HEK293 (cell line): ENCODE data around the gene ARL15.

Source experiments
- CTCF ChIA-PET: fragments of 350-600 bp; formaldehyde crosslinking; extraction: SDS; loops from one replicate; lab custom pipeline; 2021; ENCODE audit warnings: antibody characterized with exemption; lab: Yijun Ruan, JAX
- POLR2A ChIA-PET: fragments of 300-600 bp; formaldehyde crosslinking; extraction: SDS; loops from one replicate; lab custom pipeline; 2020; ENCODE audit warnings: antibody characterized with exemption, inconsistent platforms; lab: Yijun Ruan, JAX
- H3K27ac ChIP-seq: fragments of 200-500 bp; sonication (Bioruptor generic); 2 replicates; pipeline ENCODE4 v1.5.1; 2014; ENCODE audit warnings: low read depth, low read length, control low read depth, inconsistent platforms; ENCODE audit errors: extremely low read depth
- H3K36me3 ChIP-seq, 2 experiments: fragments of 200-500 bp in 1 of 2; sonication (Bioruptor generic) in 1 of 2; 1 replicate in 1 of 2; 2 replicates in 1 of 2; pipeline ENCODE4 v1.5.1; 2014 to 2017; ENCODE audit warnings: inconsistent platforms in 2 of 2, low read length in 2 of 2; ENCODE audit not compliant: control insufficient read depth in 2 of 2, insufficient read depth in 1 of 2
- H3K4me1 ChIP-seq: fragments of 200-500 bp; sonication (Bioruptor generic); 2 replicates; pipeline ENCODE4 v1.5.1; 2014; ENCODE audit warnings: mild to moderate bottlenecking, low read length, inconsistent platforms; ENCODE audit not compliant: control insufficient read depth, insufficient read depth
- H3K4me3 ChIP-seq: 2 replicates; pipeline ENCODE4 v1.5.1; 2011; ENCODE audit warnings: low read depth, mild to moderate bottlenecking, control low read depth, low read length, moderate library complexity
- H3K9me3 ChIP-seq: fragments of 200-500 bp; sonication (Bioruptor generic); 2 replicates; pipeline ENCODE4 v1.5.1; 2014; ENCODE audit warnings: low read depth, low read length, inconsistent platforms; ENCODE audit not compliant: control insufficient read depth, insufficient read depth
- ATF2 ChIP-seq: fragments of 450-650 bp; formaldehyde crosslinking; IDR thresholded peaks from 2 replicates; pipeline ENCODE4 v1.5.1; 2016; ENCODE audit warnings: missing biosample characterization, missing genetic modification characterization, low read depth
- IKZF3 ChIP-seq: fragments of 450-650 bp; IDR thresholded peaks from 2 replicates; pipeline ENCODE4 v1.5.0; 2018; ENCODE audit warnings: missing biosample characterization, mild to moderate bottlenecking, missing genetic modification characterization, moderate library complexity
- PRDM1 ChIP-seq: fragments of 450-650 bp; formaldehyde crosslinking; IDR thresholded peaks from 2 replicates; pipeline ENCODE4; 2016; ENCODE audit warnings: missing biosample characterization, missing genetic modification characterization
- RBAK ChIP-seq: fragments of 450-650 bp; formaldehyde crosslinking; IDR thresholded peaks from 2 replicates; pipeline ENCODE4 v1.5.1; 2016; ENCODE audit warnings: missing biosample characterization, missing genetic modification characterization
- ZBTB48 ChIP-seq: fragments of 450-650 bp; formaldehyde crosslinking; IDR thresholded peaks from 2 replicates; pipeline ENCODE4 v1.5.1; 2016; ENCODE audit warnings: missing biosample characterization, missing genetic modification characterization
- ZFP3 ChIP-seq: fragments of 450-650 bp; formaldehyde crosslinking; IDR thresholded peaks from 2 replicates; pipeline ENCODE4 v1.5.1; 2016; ENCODE audit warnings: low read depth, missing biosample characterization, missing genetic modification characterization
- ZNF174 ChIP-seq: fragments of 450-650 bp; formaldehyde crosslinking; IDR thresholded peaks from 2 replicates; pipeline ENCODE4 v1.5.0; 2017; ENCODE audit warnings: missing biosample characterization, mild to moderate bottlenecking, missing genetic modification characterization
- ZNF18 ChIP-seq: fragments of 450-650 bp; formaldehyde crosslinking; IDR thresholded peaks from 2 replicates; pipeline ENCODE4 v1.5.1; 2016; ENCODE audit warnings: missing biosample characterization, missing genetic modification characterization
- ZNF311 ChIP-seq: fragments of 450-650 bp; formaldehyde crosslinking; IDR thresholded peaks from 2 replicates; pipeline ENCODE4 v1.5.1; 2017; ENCODE audit warnings: missing biosample characterization, missing genetic modification characterization, borderline replicate concordance
- ZNF366 ChIP-seq: fragments of 450-650 bp; formaldehyde crosslinking; conservative IDR thresholded peaks from 2 replicates; pipeline ENCODE4 v1.5.1; 2016; ENCODE audit warnings: missing biosample characterization, missing genetic modification characterization
- ZNF404 ChIP-seq: fragments of 450-650 bp; formaldehyde crosslinking; IDR thresholded peaks from 2 replicates; pipeline ENCODE4 v1.5.1; 2017; ENCODE audit warnings: missing biosample characterization, missing genetic modification characterization
- ZNF473 ChIP-seq: fragments of 450-650 bp; formaldehyde crosslinking; IDR thresholded peaks from 2 replicates; pipeline ENCODE4 v1.5.1; 2017; ENCODE audit warnings: missing biosample characterization, missing genetic modification characterization
- ZNF521 ChIP-seq: fragments of 450-650 bp; formaldehyde crosslinking; IDR thresholded peaks from 2 replicates; pipeline ENCODE4 v1.5.1; 2017; ENCODE audit warnings: missing biosample characterization, mild to moderate bottlenecking, missing genetic modification characterization
- ZNF529 ChIP-seq: fragments of 450-650 bp; formaldehyde crosslinking; IDR thresholded peaks from 2 replicates; pipeline ENCODE4 v1.5.1; 2017; ENCODE audit warnings: missing genetic modification characterization, missing biosample characterization; ENCODE audit not compliant: insufficient replicate concordance
- ZNF549 ChIP-seq: fragments of 450-650 bp; IDR thresholded peaks from 2 replicates; pipeline ENCODE4 v1.5.1; 2018; ENCODE audit warnings: missing biosample characterization, missing genetic modification characterization, mild to moderate bottlenecking, inconsistent platforms, moderate library complexity
- ZNF629 ChIP-seq: fragments of 450-650 bp; formaldehyde crosslinking; IDR thresholded peaks from 2 replicates; pipeline ENCODE4 v1.5.1; 2017; ENCODE audit warnings: missing biosample characterization, missing genetic modification characterization
- ZNF639 ChIP-seq: fragments of 450-650 bp; formaldehyde crosslinking; IDR thresholded peaks from 2 replicates; pipeline ENCODE4 v1.5.1; 2016; ENCODE audit warnings: missing biosample characterization, missing genetic modification characterization
- ZNF654 ChIP-seq: fragments of 450-650 bp; formaldehyde crosslinking; IDR thresholded peaks from 2 replicates; pipeline ENCODE4 v1.5.1; 2016; ENCODE audit warnings: low read depth, missing biosample characterization, missing genetic modification characterization
- ZNF664 ChIP-seq: fragments of 450-650 bp; formaldehyde crosslinking; IDR thresholded peaks from 2 replicates; pipeline ENCODE4 v1.5.1; 2016; ENCODE audit warnings: missing biosample characterization, missing genetic modification characterization
- ZNF747 ChIP-seq: fragments of 450-650 bp; formaldehyde crosslinking; IDR thresholded peaks from 2 replicates; pipeline ENCODE4 v1.5.1; 2016; ENCODE audit warnings: missing biosample characterization, missing genetic modification characterization
- ZNF776 ChIP-seq: fragments of 450-650 bp; formaldehyde crosslinking; IDR thresholded peaks from 2 replicates; pipeline ENCODE4 v1.5.0; 2017; ENCODE audit warnings: missing biosample characterization, missing genetic modification characterization, borderline replicate concordance
- ZXDB ChIP-seq: fragments of 450-650 bp; formaldehyde crosslinking; IDR thresholded peaks from 2 replicates; pipeline ENCODE4 v1.5.1; 2016; ENCODE audit warnings: missing biosample characterization, missing genetic modification characterization
- TF ChIP-seq, protein P1 (sequence below): fragments of 450-650 bp; formaldehyde crosslinking; IDR thresholded peaks from 2 replicates; pipeline ENCODE4; 2016; ENCODE audit warnings: missing biosample characterization, missing genetic modification characterization

The ARL15 gene

GRCh38 chr5:54254482-54255198 lies 55.7 kb downstream of the ARL15 start:
- Histone ChIP-seq H3K4me3 (no peak overlapping the region), H3K36me3 (no peaks in the 10 kb centered on the region), H3K9me3 (no peaks in the 10 kb centered on the region), H3K4me1 (peaks cover 6% of the 10 kb centered on the region), H3K27ac (no peak overlapping the region)
- CTCF ChIA-PET: interaction anchor here (0.5 to 3.9 kb wide), 9 partner anchors 10 to 1117 kb away, joined by 3 to 21 read pairs (median 4); no protein-coding TSS in a partner anchor
- POLR2A ChIA-PET: interaction anchor here (0.6 to 1.4 kb wide), 3 partner anchors 56 to 78 kb away, joined by 3 to 5 read pairs (median 3); partner anchors contain the start of gene ARL15
- no peak for TF ChIP-seq ZNF311
- TF ChIP-seq ATF2: no peak
- no peak for TF ChIP-seq ZNF18 (tag by site-specific recombination)
- no peak for TF ChIP-seq ZNF174 (tag by site-specific recombination)
- TF ChIP-seq, protein P1, sequence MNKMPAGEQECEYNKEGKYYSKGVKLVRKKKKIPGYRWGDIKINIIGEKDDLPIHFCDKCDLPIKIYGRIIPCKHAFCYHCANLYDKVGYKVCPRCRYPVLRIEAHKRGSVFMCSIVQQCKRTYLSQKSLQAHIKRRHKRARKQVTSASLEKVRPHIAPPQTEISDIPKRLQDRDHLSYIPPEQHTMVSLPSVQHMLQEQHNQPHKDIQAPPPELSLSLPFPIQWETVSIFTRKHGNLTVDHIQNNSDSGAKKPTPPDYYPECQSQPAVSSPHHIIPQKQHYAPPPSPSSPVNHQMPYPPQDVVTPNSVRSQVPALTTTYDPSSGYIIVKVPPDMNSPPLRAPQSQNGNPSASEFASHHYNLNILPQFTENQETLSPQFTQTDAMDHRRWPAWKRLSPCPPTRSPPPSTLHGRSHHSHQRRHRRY (tag by site-specific recombination): no peak
- no peak for TF ChIP-seq ZNF473 (tag by site-specific recombination)
- no peak for TF ChIP-seq ZNF629 (tag by site-specific recombination)
- no peak for TF ChIP-seq ZNF366 (tag by site-specific recombination)
- peak; percentile 38 for TF ChIP-seq ZNF654 (tag by site-specific recombination)

- TF ChIP-seq ZNF529 (no peak), ZNF664 (tag by site-specific recombination) (peak; percentile 25; the same call in 1 of the 2 replicates), PRDM1 (tag by site-specific recombination) (peak; percentile 24; the same call in 1 of the 2 replicates)
- TF ChIP-seq, all 188 proteins: peak for 2
- H3K36me3 ChIP-seq: no peaks in the 10 kb centered on the region
- H3K4me3 ChIP-seq: no peak overlapping the region
- ChIA-PET POLR2A (no interaction called here), CTCF (no interaction called here)
- peaks cover 6% of the 10 kb centered on the region; the same call in 1 of the 2 replicates for H3K4me1 ChIP-seq
- no peaks in the 10 kb centered on the region for H3K9me3 ChIP-seq
- H3K27ac ChIP-seq: no peak overlapping the region
These were observed 58.4 kb downstream of the ARL15 start for GRCh38 chr5:54251981-54252380.

- Histone ChIP-seq H3K4me3 (no peak overlapping the region), H3K36me3 (no peaks in the 10 kb centered on the region), H3K4me1 (0 out of 2 replicates have a peak, but pooled peaks cover 4% of the 10 kb centered on the region), H3K9me3 (no peaks in the 10 kb centered on the region), H3K27ac (no peak overlapping the region)
- ChIA-PET POLR2A (interaction anchor here (0.6 to 5.2 kb wide), 2 partner anchors 61 to 248 kb away, joined by 5 to 37 read pairs; partner anchors contain the start of gene ARL15), CTCF (interaction anchor here (0.7 to 1.0 kb wide), 3 partner anchors 240 to 948 kb away, joined by 3 to 4 read pairs (median 3); no protein-coding TSS in a partner anchor)
- peak; percentile 66 for TF ChIP-seq ZNF549
- no peak for TF ChIP-seq ZBTB48 (tag by site-specific recombination)
- TF ChIP-seq IKZF3 (tag by site-specific recombination): peak; percentile 58
- TF ChIP-seq ZNF404: no peak
- no peak for TF ChIP-seq RBAK (tag by site-specific recombination)
- TF ChIP-seq PRDM1 (tag by site-specific recombination): peak; percentile 83
- TF ChIP-seq ZXDB: peak; percentile 21; the same call in 1 of the 2 replicates
- no peak for TF ChIP-seq ZFP3 (tag by site-specific recombination)
- no peak for TF ChIP-seq ZNF639 (tag by site-specific recombination)
- TF ChIP-seq ZNF521 (tag by site-specific recombination): no peak
- TF ChIP-seq ZNF776: peak; percentile 70; the same call in 1 of the 2 replicates
- TF ChIP-seq ZNF747 (tag by site-specific recombination): no peak
These were observed 61.0 kb downstream of the ARL15 start for GRCh38 chr5:54249210-54250028.
